AG09319 (cell line): ENCODE results near the gene DPPA3.
"Not testable (repeated sequence)": the region's sequence is repeated elsewhere in the genome, so short reads cannot be mapped to it uniquely, and the experiment has no call there.

Source experiments
- DNase-seq: peaks from one replicate; pipeline ENCODE4 v3.0.0-alpha.2; 2010; ENCODE audit warnings: low read depth; ENCODE audit errors: extremely low read depth
- CTCF ChIP-seq: IDR thresholded peaks from 2 replicates; pipeline ENCODE4 v1.5.1; 2011; ENCODE audit warnings: low read depth, mild to moderate bottlenecking, inconsistent platforms, low read length, moderate library complexity

The DPPA3 gene

GRCh38 chr12:7709969-7710675 lies 1.1 kb upstream of the DPPA3 start:
- TF ChIP-seq CTCF: no peak
- DNase-seq: no peak

- no peak for TF ChIP-seq CTCF
- no peak for DNase-seq
Observed at GRCh38 chr12:7712841-7713442, 1.7 kb downstream of the DPPA3 start.

- no peak for DNase-seq
- TF ChIP-seq CTCF: no peak
Observed at GRCh38 chr12:7716381-7716780, 5.1 kb downstream of the DPPA3 start.

- TF ChIP-seq CTCF: no peak
- no peak for DNase-seq
Observed at GRCh38 chr12:7719946-7720730, 8.9 kb downstream of the DPPA3 start.

- no peak for DNase-seq
- no peak for TF ChIP-seq CTCF
Observed at GRCh38 chr12:7723926-7724325, 12.7 kb downstream of the DPPA3 start.

GRCh38 chr12:7729746-7730145 lies 18.5 kb downstream of the DPPA3 start:
- TF ChIP-seq CTCF: no peak
- no peak for DNase-seq

- not testable (repeated sequence) for DNase-seq
Observed at GRCh38 chr12:7730984-7731383, 19.8 kb downstream of the DPPA3 start.
